Liver (tissue), 9 donors: ENCODE results near the gene FAU. TPM values are rescaled to one million over a fixed set of nuclear protein-coding genes. Genes with fewer than 3 reads are reported as not detected.

Experiments
- DNase-seq: peaks from one replicate; pipeline ENCODE4 v3.0.0-alpha.2; 2017; ENCODE audit warnings: low spot score
- H3K27ac ChIP-seq, 2 donors: one replicate each; pipeline ENCODE4 v1.7.0; 2013; ENCODE audit warnings: inconsistent platforms in 2 of 2, low read length in 2 of 2, control low read depth in 1 of 2, low read depth in 1 of 2, mild to moderate bottlenecking in 1 of 2
- H3K27me3 ChIP-seq, 4 donors: one replicate each; pipeline versions ENCODE4 v1.6.1 to v1.7.0; 2013; ENCODE audit warnings: low read length in 3 of 4, inconsistent platforms in 1 of 4, mild to moderate bottlenecking in 1 of 4, moderate library complexity in 1 of 4; ENCODE audit not compliant: control insufficient read depth in 4 of 4, insufficient read depth in 4 of 4
- H3K36me3 ChIP-seq, 4 donors: one replicate each; pipeline versions ENCODE4 v1.6.1 to v1.7.0; 2013; ENCODE audit warnings: low read length in 3 of 4, mild to moderate bottlenecking in 3 of 4, low read depth in 1 of 4, moderate library complexity in 1 of 4; ENCODE audit not compliant: control insufficient read depth in 4 of 4, insufficient read depth in 3 of 4
- H3K4me1 ChIP-seq, 4 donors: one replicate each; pipeline versions ENCODE4 v1.6.1 to v1.7.0; 2013; ENCODE audit warnings: low read length in 3 of 4, mild to moderate bottlenecking in 3 of 4, moderate library complexity in 1 of 4; ENCODE audit not compliant: control insufficient read depth in 4 of 4, insufficient read depth in 4 of 4
- H3K4me3 ChIP-seq, 3 donors: one replicate each; pipeline versions ENCODE4 v1.6.1 to v1.7.0; 2013; ENCODE audit warnings: low read length in 3 of 3, control low read depth in 1 of 3, low read depth in 1 of 3, mild to moderate bottlenecking in 1 of 3
- H3K9ac ChIP-seq, 2 donors: one replicate each; pipeline ENCODE4 v1.7.0; 2013; ENCODE audit warnings: low read length in 2 of 2, mild to moderate bottlenecking in 2 of 2, moderate library complexity in 2 of 2, control low read depth in 1 of 2, low read depth in 1 of 2
- H3K9me3 ChIP-seq, 4 donors: one replicate each; pipeline versions ENCODE4 v1.6.1 to v1.7.0; 2013; ENCODE audit warnings: low read length in 3 of 4; ENCODE audit not compliant: control insufficient read depth in 4 of 4
- ATF3 ChIP-seq: IDR thresholded peaks from 2 replicates; pipeline ENCODE4 v1.6.1; 2016; ENCODE audit warnings: antibody characterized with exemption
- CTCF ChIP-seq: fragments of 150-350 bp; IDR thresholded peaks from 2 replicates; pipeline ENCODE4 v1.5.1; 2017; ENCODE audit warnings: improper control_type of control experiment, low read depth, low read length; ENCODE audit not compliant: missing input control
- EGR1 ChIP-seq, 2 donors: IDR thresholded peaks; 2 replicates each; pipeline ENCODE4 v1.6.1; 2016 to 2018; ENCODE audit warnings: antibody characterized with exemption in 2 of 2, low read depth in 2 of 2
- FOXA2 ChIP-seq: IDR thresholded peaks from 2 replicates; pipeline ENCODE4 v1.6.1; 2016; ENCODE audit warnings: antibody characterized with exemption
- GABPA ChIP-seq, 2 donors: IDR thresholded peaks in 1 of 2; conservative IDR thresholded peaks in 1 of 2; 2 replicates each; pipeline ENCODE4 v1.6.1; 2016; ENCODE audit warnings: antibody characterized with exemption in 2 of 2, mild to moderate bottlenecking in 1 of 2, moderate library complexity in 1 of 2
- HNF4A ChIP-seq, 2 donors: conservative IDR thresholded peaks; 2 replicates each; pipeline ENCODE4 v1.6.1; 2016; ENCODE audit warnings: antibody characterized with exemption in 2 of 2, mild to moderate bottlenecking in 2 of 2
- HNF4G ChIP-seq: IDR thresholded peaks from 2 replicates; pipeline ENCODE4 v1.6.1; 2016; ENCODE audit warnings: antibody characterized with exemption
- JUND ChIP-seq, 2 donors: IDR thresholded peaks; 2 replicates each; pipeline ENCODE4 v1.6.1; 2016; ENCODE audit warnings: antibody characterized with exemption in 2 of 2
- NR2F2 ChIP-seq: IDR thresholded peaks from 2 replicates; pipeline ENCODE4 v1.6.1; 2016; ENCODE audit warnings: antibody characterized with exemption
- REST ChIP-seq: IDR thresholded peaks from 2 replicates; pipeline ENCODE4 v1.6.1; 2016; ENCODE audit warnings: antibody characterized with exemption, mild to moderate bottlenecking
- RXRA ChIP-seq, 2 donors: IDR thresholded peaks; 2 replicates each; pipeline ENCODE4 v1.6.1; 2017 to 2018; ENCODE audit warnings: antibody characterized with exemption in 2 of 2, mild to moderate bottlenecking in 1 of 2
- TAF1 ChIP-seq: conservative IDR thresholded peaks from 2 replicates; pipeline ENCODE4 v1.6.1; 2016; ENCODE audit warnings: antibody characterized with exemption, mild to moderate bottlenecking
- YY1 ChIP-seq: IDR thresholded peaks from 2 replicates; pipeline ENCODE4 v1.6.1; 2016; ENCODE audit warnings: antibody characterized with exemption, mild to moderate bottlenecking
- ZBTB33 ChIP-seq: IDR thresholded peaks from 2 replicates; pipeline ENCODE4 v1.6.1; 2016; ENCODE audit warnings: antibody characterized with exemption
- WGBS: extraction: QIAGEN DNeasy Blood & Tissue Kit; methylation state at CpG from one replicate; pipeline ENCODE4 v1.1.7; 2013; 5-methylcytosine and 5-hydroxymethylcytosine counted together
- polyA plus RNA-seq, 2 donors: library from polyadenylated mRNA; stranded (reverse) in 1 of 2; unstranded in 1 of 2; fragments of 200-250 nt in 1 of 2; fragments of >200 nt in 1 of 2; fragmentation: Nextera tagmentation in 1 of 2; extraction: Ambion mirVana in 1 of 2; gene quantifications; one replicate each; pipeline versions ENCODE4 v1.2.1 to v1.2.3, GENCODE V29; 2013 to 2015
- total RNA-seq, 2 donors: library from RNA; depleted of rRNA; stranded (reverse); fragments of >200 nt; gene quantifications; one replicate each; pipeline ENCODE4 v1.2.3, GENCODE V29; 2014
- donor health status: healthy.
- donor health status: healthy.
- donor health status: healthy.
- donor health status: healthy.
- donor health status: healthy.

Gene FAU
- total and polyA plus RNA-seq, 4 donors: 199 to 535 (median 362) TPM

GRCh38 chr11:65134240-65134951, 12.5 kb upstream of the FAU start, which contains the start of gene SYVN1:
TSS of gene SYVN1 (minus strand) at chr11:65134519. CDS start at chr11:65133601, 918 bp downstream.
- H3K4me1 ChIP-seq: peaks cover 0 to 46% (median 30%) of the 10 kb centered on the region in 4 donors
- DNase-seq: peak; percentile 93
- H3K9me3 ChIP-seq: no peaks in the 10 kb centered on the region
- peak within 1 kb of the TSS; percentile 96 to 100 for H3K9ac ChIP-seq
- TF ChIP-seq TAF1: no peak
- no peak for TF ChIP-seq CTCF
- TF ChIP-seq FOXA2: no peak
- TF ChIP-seq ZBTB33: no peak
- peak; percentile 90 to 97 for TF ChIP-seq GABPA (IDR thresholded peaks at IDR 0.05 in 1 of 2, conservative IDR thresholded peaks at IDR 0.05 in 1 of 2)
- TF ChIP-seq RXRA (IDR thresholded peaks at IDR 0.05): peak; percentile 39 to 75
- TF ChIP-seq NR2F2: peak; percentile 90
- no peak for TF ChIP-seq HNF4G
- peak in 1 of 2 donors; percentile 38 for TF ChIP-seq JUND (IDR thresholded peaks at IDR 0.05)
- TF ChIP-seq ATF3: no peak
- peak; percentile 85 for TF ChIP-seq REST
- TF ChIP-seq EGR1 (IDR thresholded peaks at IDR 0.05; ENCODE audit: low read depth in 2 of 2): peak in 1 of 2 donors; percentile 48
- peak; percentile 64 for TF ChIP-seq YY1
- peak within 1 kb of the TSS; percentile 99 to 100 for H3K27ac ChIP-seq
- peaks cover 26 to 36% (median 29%) of the 10 kb centered on the region in 4 donors for H3K36me3 ChIP-seq
- under 1% methylated on average over 60 of the region's 60 CpGs for WGBS
- peak within 1 kb of the TSS; percentile 80 to 95 (median 90) for H3K4me3 ChIP-seq
- no peaks in the 10 kb centered on the region for H3K27me3 ChIP-seq

GRCh38 chr11:65133724-65134123, 11.8 kb upstream of the FAU start:
- no peak for DNase-seq
- Histone ChIP-seq H3K4me1 (peaks cover 0 to 46% (median 30%) of the 10 kb centered on the region in 4 donors), H3K4me3 (peak overlapping the region; percentile 80 to 95 (median 90)), H3K36me3 (peaks cover 31 to 42% (median 34%) of the 10 kb centered on the region in 4 donors), H3K27me3 (no peaks in the 10 kb centered on the region), H3K27ac (peak overlapping the region; percentile 99 to 100), H3K9ac (peak overlapping the region; percentile 96 to 100), H3K9me3 (no peaks in the 10 kb centered on the region)
- under 1% methylated on average over 20 of the region's 20 CpGs for WGBS
- TF ChIP-seq HNF4A (conservative IDR thresholded peaks at IDR 0.05) (peak in 1 of 2 donors; percentile 38), CTCF (no peak), ATF3 (peak; percentile 4)
